Suppressor macrophage treated with lipopolysaccharide for 1 hour (primary cell): ENCODE results near the gene FGD6.
A peak's percentile ranks its signal among the peaks of the same experiment; 100 is the strongest.
"Not testable (repeated sequence)": the region's sequence is repeated elsewhere in the genome, so short reads cannot be mapped to it uniquely, and the experiment has no call there.

Source experiments
- DNase-seq, 3 donors: peaks; one replicate each; pipeline ENCODE4 v3.0.0-alpha.2; 2020 to 2022

FGD6 gene

GRCh38 chr12:95177201-95177768 is 40.0 kb downstream of the FGD6 start:
- no peak for DNase-seq

GRCh38 chr12:95173392-95174251 is 43.6 kb downstream of the FGD6 start:
- peak; percentile 33 to 57 (median 53) for DNase-seq

DNA sequence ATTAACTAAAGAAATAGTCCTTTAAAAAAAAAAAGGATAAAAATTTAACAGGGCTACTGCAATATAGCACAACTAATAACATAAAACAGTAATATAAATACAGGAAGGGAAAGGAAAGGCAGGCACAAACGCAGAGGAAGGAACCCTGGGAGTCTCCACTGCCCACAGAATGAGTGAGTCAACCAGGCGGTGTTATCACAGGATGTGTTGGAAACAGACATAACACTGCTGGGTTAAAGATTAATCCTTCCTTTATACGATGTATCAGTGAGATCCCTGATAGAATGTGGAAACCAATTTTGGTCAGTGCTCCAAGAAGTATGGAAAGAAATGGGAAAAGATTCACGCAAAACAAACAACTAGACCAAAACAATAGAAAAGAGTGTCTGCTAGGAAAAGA is 47.9 kb downstream of the FGD6 start:
- DNase-seq, result peak; percentile 83 to 87 (median 86)

DNA sequence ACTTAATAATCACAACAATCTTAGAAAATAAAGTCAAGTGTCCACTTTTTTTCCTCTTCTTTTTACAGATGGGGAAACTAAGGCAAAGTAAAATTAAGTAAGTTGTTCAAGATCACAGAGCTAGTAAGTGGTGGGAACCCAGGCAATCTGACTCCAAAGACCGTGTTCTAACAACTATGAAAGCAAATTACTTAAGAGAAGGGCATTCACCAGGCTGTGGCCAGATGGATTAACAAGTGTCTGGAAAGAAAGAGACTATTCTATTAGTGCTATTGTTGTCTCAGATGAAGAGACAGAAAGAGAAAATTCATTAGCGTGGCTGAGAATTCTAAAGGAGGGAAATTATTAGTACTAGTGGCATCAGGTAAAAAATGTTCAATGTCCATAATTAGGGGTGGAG is 48.5 kb downstream of the FGD6 start:
- DNase-seq, result no peak

DNA sequence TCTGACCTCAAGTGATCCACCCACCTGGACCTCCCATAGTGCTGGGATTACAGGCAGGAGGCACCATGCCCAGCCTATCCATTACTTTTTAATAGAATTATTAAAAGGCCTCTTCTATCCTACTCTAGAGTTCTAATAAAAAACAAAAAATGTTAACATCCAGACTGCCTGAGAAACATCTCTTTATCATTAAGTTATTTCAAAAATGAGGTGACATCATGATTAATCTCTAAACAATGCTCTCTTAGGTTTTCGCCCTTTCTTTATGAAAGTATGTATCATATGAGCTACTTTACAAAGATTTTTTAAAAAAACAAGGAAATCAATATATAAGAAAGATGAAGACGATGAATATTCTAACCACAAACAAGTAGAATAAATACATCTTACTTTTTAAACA is 52.6 kb downstream of the FGD6 start:
- DNase-seq, result no peak

GRCh38 chr12:95158919-95159318 is 58.3 kb downstream of the FGD6 start:
- DNase-seq, result no peak

DNA sequence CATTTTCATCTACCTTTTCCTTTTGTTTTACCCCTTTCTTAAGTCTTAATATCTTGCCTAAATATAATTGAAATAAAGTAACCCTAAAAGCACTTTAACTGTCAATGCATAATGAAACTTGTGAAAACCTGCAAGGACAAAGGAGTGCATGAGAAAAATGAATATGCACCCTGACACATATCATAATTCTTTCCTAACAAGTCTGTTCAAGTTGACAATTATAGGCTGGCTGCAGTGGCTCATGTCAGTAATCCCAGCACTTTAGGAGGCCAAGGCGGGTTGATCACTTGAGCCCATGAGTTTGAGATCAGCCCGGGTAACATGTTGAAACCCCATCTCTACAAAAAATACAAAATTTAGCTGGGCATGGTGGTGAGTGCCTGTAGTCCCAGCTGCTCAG is 65.4 kb downstream of the FGD6 start:
- DNase-seq, result no peak

DNA sequence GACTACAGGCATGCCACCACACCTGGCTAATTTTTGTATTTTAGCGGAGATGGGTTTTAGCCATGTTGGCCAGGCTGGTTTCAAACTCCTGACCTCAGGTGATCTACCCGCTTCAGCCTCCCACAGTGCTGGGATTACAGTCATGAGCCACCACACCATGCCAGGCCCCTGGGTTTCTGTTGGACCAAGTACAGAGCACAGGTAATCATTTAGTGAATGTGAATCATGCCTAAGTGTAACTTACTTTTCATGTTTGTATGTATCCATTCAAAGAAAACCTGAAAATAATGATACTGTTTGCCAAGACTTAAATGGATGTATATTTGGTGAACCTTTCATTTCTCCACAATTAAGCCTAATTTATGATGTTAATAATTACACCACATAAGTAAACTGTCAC is 65.9 kb downstream of the FGD6 start:
- DNase-seq, result no peak

DNA sequence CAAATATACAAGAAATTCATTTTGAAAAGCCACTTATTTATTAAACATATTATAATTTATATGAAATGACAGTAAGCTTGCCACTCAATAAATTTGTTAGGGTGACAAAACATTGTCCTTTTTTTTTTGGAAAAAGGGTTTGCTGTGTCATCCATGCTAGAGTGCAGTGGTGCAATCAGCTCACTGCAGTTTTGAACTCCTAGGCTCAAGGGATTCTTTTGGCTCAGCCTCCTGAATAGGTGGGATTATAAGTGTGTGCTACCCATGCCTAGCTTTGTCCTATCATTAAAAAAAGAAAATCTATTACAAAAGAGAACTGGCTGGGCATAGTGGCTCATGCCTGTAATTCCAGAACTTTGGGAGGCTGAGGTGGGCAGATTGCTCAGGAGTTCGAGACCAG is 66.8 kb downstream of the FGD6 start:
- no peak for DNase-seq

DNA sequence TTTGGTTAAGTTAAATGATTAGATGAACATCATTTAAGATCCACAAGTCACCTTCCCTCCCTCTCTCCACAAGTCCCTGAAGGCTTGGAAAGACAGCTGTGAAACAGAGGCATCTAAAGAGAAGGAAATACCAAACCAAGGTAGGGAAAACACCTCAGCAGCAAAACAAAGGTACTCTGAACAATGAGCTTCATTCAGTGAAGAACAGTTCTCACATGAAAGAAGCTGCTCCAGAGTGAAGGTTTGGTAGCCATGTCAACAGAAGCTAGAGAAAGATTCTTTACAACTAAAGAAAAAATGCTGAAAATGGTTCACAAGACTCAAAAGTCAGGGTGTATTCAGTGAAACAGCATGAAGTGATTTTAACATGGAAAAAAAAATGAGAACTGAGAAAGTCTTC is 69.4 kb downstream of the FGD6 start:
- DNase-seq, result no peak

- DNase-seq, result no peak
These were observed 70.5 kb downstream of the FGD6 start for GRCh38 chr12:95146769-95147168.

DNA sequence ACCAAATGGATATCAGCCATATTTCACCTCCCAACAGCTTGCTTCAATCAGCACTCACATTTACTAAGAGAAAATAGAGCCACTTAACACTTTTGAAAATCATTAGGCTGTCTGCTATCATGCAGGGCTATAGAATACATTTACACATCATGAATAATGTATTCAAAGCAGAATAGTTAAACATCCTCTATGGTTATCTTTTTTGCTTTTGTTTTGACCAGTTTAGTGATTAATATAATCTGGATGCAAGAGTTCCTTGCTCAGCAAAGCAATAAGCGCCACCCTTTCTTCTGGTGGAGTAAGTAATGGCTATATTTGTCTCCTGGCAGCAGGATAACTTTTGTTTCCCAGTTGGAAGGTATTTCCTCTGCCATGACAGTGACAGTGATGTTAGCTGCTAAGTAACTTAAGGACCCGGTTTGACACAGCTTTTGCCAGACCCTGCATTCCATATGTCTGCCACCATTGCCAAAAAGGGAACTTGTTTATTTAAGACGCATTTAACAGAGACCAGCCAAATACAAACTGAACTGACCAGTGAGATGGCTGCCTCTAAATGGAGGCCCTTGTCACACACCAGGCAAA is 73.6 kb downstream of the FGD6 start:
- no peak for DNase-seq

DNA sequence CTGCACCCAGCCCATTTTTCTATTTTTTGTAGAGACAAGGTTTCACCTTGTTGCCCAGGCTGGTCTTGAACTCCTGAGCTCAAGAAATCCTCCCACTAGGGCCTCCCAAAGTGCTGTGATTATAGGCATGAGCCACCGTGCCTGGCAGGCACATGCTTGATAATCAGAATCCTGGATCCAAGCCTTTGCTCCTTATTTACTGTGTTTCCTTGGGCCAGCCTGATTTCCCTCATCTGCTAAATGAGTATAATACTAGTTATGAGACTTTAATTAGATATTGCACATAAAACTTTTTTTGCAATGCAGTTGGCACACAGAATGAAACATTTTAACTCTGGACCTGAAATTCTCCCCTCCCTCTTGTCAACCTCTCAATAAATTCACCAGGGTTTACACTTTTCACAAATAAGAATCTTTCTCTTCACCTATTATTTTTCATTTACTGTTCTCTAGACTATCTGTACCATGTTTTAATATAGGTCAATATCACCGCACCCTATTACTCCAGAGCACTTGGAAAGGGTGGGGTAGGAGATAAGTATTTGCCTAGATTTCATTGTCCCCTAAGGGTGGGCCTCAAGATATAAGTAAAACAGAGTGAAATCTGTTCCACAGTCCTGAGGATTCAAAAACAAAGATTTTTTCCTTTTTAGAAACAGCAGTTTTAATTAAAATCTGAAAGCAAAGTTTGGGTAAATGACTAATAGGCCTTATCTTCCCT is 74.7 kb downstream of the FGD6 start:
- DNase-seq, result no peak

DNA sequence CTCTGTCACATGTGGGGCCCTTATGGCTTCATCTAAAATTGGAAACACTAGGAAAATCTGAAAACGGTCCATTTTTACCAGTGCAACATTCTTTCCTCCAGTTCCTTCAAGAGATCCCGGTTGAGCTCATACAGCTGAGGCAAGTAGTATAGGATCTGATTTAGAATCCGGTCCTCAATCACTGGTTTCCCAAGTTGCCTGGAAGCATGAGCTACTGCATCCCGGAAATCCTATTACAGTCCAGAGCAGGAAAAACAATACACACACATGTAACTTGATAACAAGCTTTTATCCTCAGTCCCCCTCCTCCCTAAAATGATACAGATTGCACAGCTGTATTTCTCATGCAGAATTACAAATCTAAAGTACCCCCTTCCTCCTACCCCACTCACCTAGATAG is 76.0 kb downstream of the FGD6 start:
- no peak for DNase-seq

- DNase-seq, result not testable (repeated sequence)
These were observed 79.2 kb downstream of the FGD6 start for GRCh38 chr12:95138031-95138430.

GRCh38 chr12:95136598-95136997 is 80.7 kb downstream of the FGD6 start:
- DNase-seq, result no peak

- DNase-seq, result no peak
These were observed 83.2 kb downstream of the FGD6 start for GRCh38 chr12:95134085-95134484.

DNA sequence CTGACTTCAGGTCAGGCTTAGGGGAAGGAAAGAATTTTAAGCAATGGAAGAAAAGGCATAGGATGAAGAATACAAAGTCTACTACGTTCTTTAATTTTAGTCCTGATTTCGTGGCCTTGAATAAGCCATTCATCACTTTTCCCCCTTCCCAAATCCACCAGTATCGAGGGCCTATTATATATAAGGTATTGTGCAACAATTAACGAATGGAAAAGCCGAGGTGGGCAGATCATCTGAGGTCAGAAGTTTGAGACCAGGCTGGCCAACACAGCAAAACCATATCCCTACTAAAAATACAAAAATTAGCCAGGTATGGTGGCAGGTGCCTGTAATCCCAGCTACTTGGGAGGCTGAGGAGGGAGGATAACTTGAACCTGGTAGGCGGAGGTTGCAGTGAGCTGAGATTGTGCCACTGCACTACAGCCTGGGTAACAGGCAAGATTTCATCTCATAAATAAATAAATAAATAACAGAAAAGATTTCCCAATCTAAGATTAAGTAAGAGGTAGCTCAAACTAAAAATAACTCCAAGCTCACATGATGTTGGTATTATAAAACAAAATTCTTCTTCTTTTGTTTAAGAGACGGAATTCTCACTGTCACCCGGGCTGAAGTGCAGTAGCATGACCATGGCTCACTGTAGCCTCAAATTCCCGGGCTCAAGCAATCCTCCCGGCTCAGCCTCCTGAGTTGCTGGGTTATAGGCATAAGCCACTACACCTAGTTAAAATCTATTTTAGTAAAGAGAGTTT is 85.5 kb downstream of the FGD6 start:
- peak; percentile 56 to 81 (median 75) for DNase-seq

GRCh38 chr12:95130096-95130495 is 87.2 kb downstream of the FGD6 start:
- no peak for DNase-seq

DNA sequence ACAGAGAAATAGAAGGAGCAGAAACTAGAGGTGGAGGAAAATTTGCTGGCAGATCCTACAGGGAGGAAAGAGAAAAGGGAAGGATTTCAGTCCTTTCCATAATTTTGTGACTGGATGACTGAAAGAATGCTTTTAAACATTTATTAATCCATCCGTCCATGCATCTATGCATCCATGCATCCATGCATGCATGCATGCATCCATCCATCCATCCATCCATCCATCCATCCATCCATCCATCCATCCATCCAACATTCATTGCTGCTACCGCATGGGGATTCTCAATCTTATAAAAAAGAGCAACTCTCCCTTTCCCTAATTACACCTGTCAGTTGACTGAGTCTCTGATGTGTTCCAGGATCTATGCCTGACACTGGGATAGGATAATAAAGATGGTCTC is 88.2 kb downstream of the FGD6 start:
- no peak for DNase-seq

DNA sequence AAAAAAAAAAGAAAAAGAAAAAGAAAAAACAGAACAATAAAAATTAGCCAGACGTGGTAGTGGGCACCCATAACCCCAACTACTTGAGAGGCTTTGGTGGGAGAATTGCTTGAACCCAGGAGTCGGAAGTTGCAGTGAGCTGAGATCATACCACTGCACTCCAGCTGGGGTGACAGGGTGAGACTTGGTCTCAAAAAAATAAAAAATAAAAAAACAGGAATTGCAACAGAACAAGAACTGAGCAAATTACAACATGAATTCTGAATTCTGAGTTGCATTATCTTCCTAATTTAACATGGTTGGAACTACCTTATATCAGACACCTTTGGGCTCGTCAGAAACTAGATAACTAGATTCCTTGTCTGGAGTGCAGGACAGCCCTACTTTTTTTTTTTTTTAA is 90.5 kb downstream of the FGD6 start:
- peak; percentile 16 to 51 (median 47) for DNase-seq

- no peak for DNase-seq
These were observed 91.2 kb downstream of the FGD6 start for GRCh38 chr12:95126076-95126475.

- DNase-seq, result no peak
These were observed 93.2 kb downstream of the FGD6 start for GRCh38 chr12:95124106-95124505.
